GM12872 (cell line): ENCODE measurements around the gene ENTHD1.

Experiments used
- CTCF ChIP-seq: IDR thresholded peaks from 3 replicates; pipeline ENCODE4 v1.5.1; 2011; ENCODE audit warnings: low read depth, mild to moderate bottlenecking, low read length, moderate library complexity; ENCODE audit not compliant: insufficient read depth

Gene ENTHD1

GRCh38 chr22:39703928-39704639 lies 189.5 kb downstream of the ENTHD1 start:
- no peak for TF ChIP-seq CTCF

- no peak for TF ChIP-seq CTCF
Observed at GRCh38 chr22:39703091-39703490, 190.5 kb downstream of the ENTHD1 start.

DNA sequence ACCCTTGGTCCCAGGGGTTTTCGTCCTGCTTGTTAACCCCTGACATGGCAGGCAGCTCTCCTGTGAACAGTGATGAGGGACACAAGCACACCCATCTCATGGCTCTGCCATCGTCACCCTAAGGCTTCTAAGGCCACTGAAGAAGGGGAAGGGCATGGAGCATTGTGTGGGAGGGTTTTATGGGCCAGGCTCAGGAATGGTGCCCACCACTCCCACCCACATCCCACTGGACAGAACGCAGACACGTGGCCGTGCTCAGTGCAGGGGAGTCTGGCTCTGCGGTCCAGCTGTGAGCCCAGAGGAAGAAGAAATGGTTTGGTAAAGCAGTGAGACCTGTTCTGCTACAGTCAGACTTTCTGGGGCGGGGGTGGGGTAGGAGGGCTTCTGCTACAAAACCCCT lies 193.0 kb downstream of the ENTHD1 start:
- TF ChIP-seq CTCF: no peak

DNA sequence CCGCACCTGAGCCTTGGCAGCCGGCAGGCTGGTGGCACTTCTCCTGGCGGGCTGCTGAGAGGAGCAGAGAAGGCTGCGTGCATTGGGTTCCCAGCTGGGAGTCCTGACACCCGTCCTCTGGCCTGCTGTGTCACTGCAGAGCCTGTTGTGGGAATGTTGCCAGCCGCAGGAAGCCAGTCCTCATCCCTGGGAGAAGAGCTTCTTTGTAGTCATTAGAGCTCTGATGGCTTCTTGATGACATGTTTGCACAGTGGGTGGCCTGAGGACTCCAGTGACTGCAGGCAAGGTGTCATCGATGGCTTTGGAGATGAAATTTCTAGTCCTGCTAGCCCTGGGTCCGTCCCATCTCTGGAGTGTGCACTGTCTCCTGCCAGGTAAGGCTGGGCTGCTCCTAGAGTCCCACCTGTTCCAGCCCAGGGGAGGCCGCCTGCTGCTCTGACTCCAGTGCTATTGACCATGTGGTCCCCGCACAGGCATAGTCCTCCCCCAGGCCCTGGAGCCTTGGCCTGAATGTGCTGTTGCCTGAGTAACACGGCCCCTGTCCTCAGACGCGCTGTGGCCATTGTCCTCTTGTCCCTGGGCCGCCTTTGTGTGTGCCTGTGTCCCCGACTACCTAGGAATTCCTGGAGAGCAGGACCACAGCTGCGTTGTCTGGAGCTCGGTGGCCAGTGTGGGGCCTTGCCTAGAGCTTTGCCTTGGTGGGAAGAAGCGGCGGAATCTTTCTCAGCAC lies 193.8 kb downstream of the ENTHD1 start:
- TF ChIP-seq CTCF: no peak

- no peak for TF ChIP-seq CTCF
Observed at GRCh38 chr22:39697790-39698430, 195.7 kb downstream of the ENTHD1 start.

DNA sequence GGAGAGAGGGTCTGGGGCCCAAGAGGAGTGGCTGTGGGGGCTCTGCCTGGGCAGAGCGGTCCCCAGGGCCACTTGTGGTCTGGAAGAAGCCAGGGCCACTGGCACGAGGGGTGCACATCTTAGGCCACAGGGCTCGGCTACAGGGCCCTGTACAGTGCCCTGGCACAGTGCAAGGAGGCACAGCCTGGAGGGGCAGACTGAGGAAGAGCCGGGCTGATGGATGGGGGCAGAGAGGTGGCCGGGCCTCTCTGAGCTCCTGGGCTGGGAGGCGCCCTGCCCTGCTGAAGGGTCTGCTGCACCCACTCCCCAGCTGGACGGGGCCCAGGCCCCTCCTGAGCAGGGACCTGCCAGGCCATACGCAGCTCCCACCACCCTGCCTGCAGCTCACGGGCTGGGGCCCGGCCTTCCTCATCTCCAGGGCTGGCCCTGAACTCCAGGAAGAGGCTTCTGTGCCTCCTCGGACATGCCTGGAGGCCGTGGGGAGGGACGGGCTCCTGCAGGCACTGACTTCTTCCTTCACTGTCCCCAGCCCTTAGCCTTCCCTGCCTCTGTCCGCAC lies 199.5 kb downstream of the ENTHD1 start:
- no peak for TF ChIP-seq CTCF
